H1 (cell line): ENCODE measurements around the gene MCM9. TPM values are rescaled to one million over a fixed set of nuclear protein-coding genes. Genes with fewer than 3 reads are reported as not detected.

ENCODE experiments used
- CTCF ChIA-PET: fragments of 300-600 bp; sonication (Branson Sonifier 250); formaldehyde crosslinking; loops from one replicate; lab custom pipeline; 2021; ENCODE audit not compliant: partially characterized antibody; lab: Charles Lee
- POLR2A ChIA-PET: fragments of 300-600 bp; sonication (Branson Sonifier 250); formaldehyde crosslinking; loops from one replicate; lab custom pipeline; 2021; ENCODE audit warnings: inconsistent platforms; ENCODE audit not compliant: partially characterized antibody; lab: Charles Lee
- DNase-seq, 2 experiments: peaks; one replicate each; pipeline versions ENCODE4 v3.0.0 to v3.0.0-alpha.2; 2010 to 2022; ENCODE audit warnings: low spot score in 2 of 2, low read depth in 1 of 2, mixed read lengths in 1 of 2
- FAIRE-seq: peaks from 2 replicates; lab custom pipeline; 2011; peaks lifted over from hg19 to GRCh38; lab: Jason Lieb, UNC
- H2AFZ ChIP-seq: 2 replicates; pipeline ENCODE4 v1.8.1; 2012; ENCODE audit warnings: low read length, inconsistent platforms
- H2AK5ac ChIP-seq: 2 replicates; pipeline ENCODE4 v1.6.1; 2013; ENCODE audit warnings: low read depth, low read length
- H2BK120ac ChIP-seq: replicated peaks from 2 replicates; pipeline ENCODE3; 2013; ENCODE audit warnings: low read depth, low read length, inconsistent platforms
- H2BK12ac ChIP-seq: 2 replicates; pipeline ENCODE4 v1.6.1; 2013; ENCODE audit warnings: low read depth, low read length
- H2BK15ac ChIP-seq: 2 replicates; pipeline ENCODE4 v1.6.1; 2013; ENCODE audit warnings: low read length
- H2BK20ac ChIP-seq: 2 replicates; pipeline ENCODE4 v1.6.1; 2013; ENCODE audit warnings: low read length
- H2BK5ac ChIP-seq: 2 replicates; pipeline ENCODE4 v1.6.1; 2013; ENCODE audit warnings: low read depth, low read length
- H3K14ac ChIP-seq: 2 replicates; pipeline ENCODE4 v1.6.1; 2013; ENCODE audit warnings: inconsistent platforms; ENCODE audit not compliant: insufficient read length
- H3K18ac ChIP-seq: 2 replicates; pipeline ENCODE4 v1.6.1; 2013; ENCODE audit warnings: low read length; ENCODE audit errors: extremely low read depth
- H3K23ac ChIP-seq: 2 replicates; pipeline ENCODE4 v1.6.1; 2013; ENCODE audit warnings: inconsistent platforms; ENCODE audit not compliant: insufficient read length
- H3K23me2 ChIP-seq: 2 replicates; pipeline ENCODE4 v1.6.1; 2013; ENCODE audit warnings: low read depth, low read length
- H3K27ac ChIP-seq: 2 replicates; pipeline ENCODE4 v1.6.1; 2011; ENCODE audit warnings: low read depth, low read length, inconsistent platforms
- H3K27me3 ChIP-seq, 4 experiments: replicated peaks in 1 of 4; 1 replicate in 1 of 4; 2 replicates in 3 of 4; pipeline versions ENCODE4 v1.6.1 to v1.8.1; 2011 to 2013; ENCODE audit warnings: low read length in 3 of 4, mild to moderate bottlenecking in 3 of 4, inconsistent platforms in 2 of 4, mixed read lengths in 2 of 4, moderate library complexity in 1 of 4; ENCODE audit not compliant: control insufficient read depth in 3 of 4, insufficient read depth in 3 of 4; ENCODE audit errors: extremely low read depth in 1 of 4
- H3K36me3 ChIP-seq, 4 experiments: 2 replicates each; pipeline versions ENCODE4 v1.6.1 to v1.8.1; 2011 to 2013; ENCODE audit warnings: mild to moderate bottlenecking in 4 of 4, low read length in 3 of 4, moderate library complexity in 2 of 4, control low read depth in 1 of 4, inconsistent platforms in 1 of 4; ENCODE audit not compliant: insufficient read depth in 4 of 4, control insufficient read depth in 2 of 4
- H3K4ac ChIP-seq: replicated peaks from 2 replicates; pipeline ENCODE3; 2013; ENCODE audit warnings: low read length, low read depth, mixed read lengths, inconsistent platforms; ENCODE audit not compliant: insufficient read length
- H3K4me1 ChIP-seq, 4 experiments: replicated peaks in 1 of 4; 1 replicate in 1 of 4; 2 replicates in 3 of 4; pipeline versions ENCODE4 v1.6.1 to v1.8.1; 2011 to 2013; ENCODE audit warnings: low read length in 3 of 4, inconsistent platforms in 2 of 4, mixed read lengths in 1 of 4; ENCODE audit not compliant: insufficient read depth in 4 of 4, control insufficient read depth in 3 of 4
- H3K4me2 ChIP-seq, 2 experiments: 2 replicates each; pipeline versions ENCODE4 v1.6.1 to v1.8.1; 2011 to 2013; ENCODE audit warnings: low read depth in 2 of 2, low read length in 2 of 2, control low read depth in 1 of 2, inconsistent platforms in 1 of 2, mild to moderate bottlenecking in 1 of 2; ENCODE audit not compliant: insufficient read depth in 1 of 2
- H3K4me3 ChIP-seq, 4 experiments: fragments of 200-600, 300-600 bp in 1 of 4; sonication (generic), shearing (Covaris generic), sonication (Bioruptor Twin) in 1 of 4; 2 replicates each; pipeline versions ENCODE4 v1.5.1 to v1.8.1; 2011 to 2016; ENCODE audit warnings: low read length in 4 of 4, low read depth in 3 of 4, control low read depth in 2 of 4, inconsistent platforms in 2 of 4, mild to moderate bottlenecking in 2 of 4, mixed read lengths in 1 of 4, moderate library complexity in 1 of 4; ENCODE audit not compliant: insufficient read depth in 2 of 4; ENCODE audit errors: extremely low read depth in 1 of 4
- H3K56ac ChIP-seq: replicated peaks from 2 replicates; pipeline ENCODE3; 2013; ENCODE audit warnings: low read depth, mild to moderate bottlenecking, mixed read lengths, low read length, inconsistent platforms; ENCODE audit not compliant: insufficient read length
- H3K79me1 ChIP-seq: 2 replicates; pipeline ENCODE4 v1.6.1; 2013; ENCODE audit warnings: low read depth, low read length, control low read depth
- H3K79me2 ChIP-seq, 2 experiments: 2 replicates each; pipeline versions ENCODE4 v1.6.1 to v1.8.1; 2012 to 2013; ENCODE audit warnings: low read length in 2 of 2, mild to moderate bottlenecking in 2 of 2, inconsistent platforms in 1 of 2; ENCODE audit not compliant: insufficient read depth in 2 of 2, control insufficient read depth in 1 of 2
- H3K9ac ChIP-seq, 4 experiments: replicated peaks in 1 of 4; 1 replicate in 1 of 4; 2 replicates in 3 of 4; pipeline versions ENCODE4 v1.6.1 to v1.8.1; 2011 to 2013; ENCODE audit warnings: low read depth in 3 of 4, low read length in 3 of 4, control low read depth in 2 of 4, mild to moderate bottlenecking in 2 of 4, moderate library complexity in 2 of 4, inconsistent platforms in 1 of 4; ENCODE audit errors: extremely low read depth in 1 of 4
- H3K9me3 ChIP-seq, 2 experiments: 2 replicates each; pipeline versions ENCODE4 v1.6.1 to v1.8.1; 2012 to 2013; ENCODE audit warnings: mild to moderate bottlenecking in 2 of 2, moderate library complexity in 2 of 2, control low read depth in 1 of 2, inconsistent platforms in 1 of 2, low read depth in 1 of 2, low read length in 1 of 2, mixed read lengths in 1 of 2; ENCODE audit not compliant: insufficient read depth in 2 of 2
- H4K20me1 ChIP-seq, 2 experiments: replicated peaks in 1 of 2; 2 replicates each; pipeline versions ENCODE3 to v1.8.1; 2011 to 2013; ENCODE audit warnings: inconsistent platforms in 2 of 2, low read length in 2 of 2, mild to moderate bottlenecking in 1 of 2; ENCODE audit not compliant: insufficient read depth in 2 of 2, control insufficient read depth in 1 of 2
- H4K5ac ChIP-seq: 2 replicates; pipeline ENCODE4 v1.6.1; 2013; ENCODE audit warnings: low read length, low read depth, mixed read lengths, inconsistent platforms; ENCODE audit not compliant: insufficient read length
- H4K8ac ChIP-seq: 2 replicates; pipeline ENCODE4 v1.8.0; 2013; ENCODE audit warnings: mild to moderate bottlenecking, moderate library complexity, low read length, inconsistent platforms; ENCODE audit not compliant: insufficient read depth; ENCODE audit errors: extremely low read depth
- H4K91ac ChIP-seq: replicated peaks from 2 replicates; pipeline ENCODE3; 2013; ENCODE audit warnings: low read length, mixed read lengths, inconsistent platforms; ENCODE audit not compliant: insufficient read length
- BACH1 ChIP-seq: IDR thresholded peaks from 2 replicates; pipeline ENCODE4 v1.6.1; 2012; ENCODE audit warnings: low read length, improper control_type of control experiment
- CBX5 ChIP-seq: fragments of 300-800, 300-1000 bp; sonication (generic); IDR thresholded peaks from 2 replicates; pipeline ENCODE4 v1.7.1; 2016; ENCODE audit warnings: antibody characterized with exemption, low read length, low read depth
- CHD2 ChIP-seq: IDR thresholded peaks from 2 replicates; pipeline ENCODE4 v1.6.1; 2012; ENCODE audit warnings: low read length, improper control_type of control experiment
- SP2 ChIP-seq: IDR thresholded peaks from 2 replicates; pipeline ENCODE4 v1.6.1; 2012; ENCODE audit warnings: mild to moderate bottlenecking, low read length, inconsistent platforms
- WGBS, 2 experiments: shearing (Covaris generic) in 1 of 2; methylation state at CpG; one replicate each; pipeline versions ENCODE4 v1.1.6 to v1.1.7; 2013 to 2015; ENCODE audit warnings: low lambda C conversion rate in 2 of 2, mixed read lengths in 2 of 2, inconsistent platforms in 1 of 2, low coverage in 1 of 2, missing lambda C conversion rate in 1 of 2; ENCODE audit not compliant: insufficient replicate concordance in 2 of 2, insufficient coverage in 1 of 2, insufficient read length in 1 of 2; ENCODE audit errors: extremely low coverage in 1 of 2, missing lambda C conversion rate in 1 of 2; 5-methylcytosine and 5-hydroxymethylcytosine counted together
- polyA plus RNA-seq, 7 experiments: library from polyadenylated mRNA; depleted of rRNA in 3 of 7; stranded (reverse) in 5 of 7; unstranded in 2 of 7; fragments of >200 nt in 5 of 7; fragments of 200-250 nt in 2 of 7; gene quantifications; 1 replicate in 5 of 7; 2 replicates in 1 of 7; 4 replicates in 1 of 7; pipeline versions ENCODE4 v1.2.1 to v1.2.3, GENCODE V29; 2011 to 2013; ENCODE audit warnings: missing spikeins in 2 of 7, mixed read lengths in 2 of 7
- total RNA-seq: library from RNA; stranded (reverse); fragmentation: NEBNext Ultra II Directional; extraction: Animal tissue kit (Norgen Biotek cat#: 25700); gene quantifications from 2 replicates; pipeline ENCODE4 v1.2.1, GENCODE V29; 2021

The MCM9 gene
- total and polyA plus RNA-seq, 2 of the 8 experiments (the other 6 are each of a cell fraction or from before 2014, with no cell fraction given) = 3.7 to 11.4 TPM

DNA sequence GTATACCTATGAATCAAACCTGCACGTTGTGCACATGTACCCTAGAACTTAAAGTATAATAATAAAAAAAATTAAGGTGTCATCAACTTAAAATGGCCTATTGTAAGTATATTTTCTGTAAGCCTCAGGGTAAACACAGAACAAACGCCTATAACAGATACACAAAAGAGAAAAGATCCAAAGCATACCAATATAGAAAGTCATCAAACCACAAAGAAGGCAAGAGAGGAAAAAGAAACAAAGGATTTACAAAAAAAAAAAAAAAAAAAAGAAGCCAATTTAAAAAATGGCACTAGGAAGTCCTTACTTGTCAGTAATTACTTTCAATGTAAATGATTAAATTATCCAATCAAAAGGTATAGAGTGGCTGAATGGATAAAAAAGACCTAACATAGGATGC lies 65.6 kb downstream of the MCM9 start:
- 93% methylated on average over 2 of the region's 2 CpGs; no CpG with 5 or more reads in 1 of the 2 experiments for WGBS, 2 experiments
- Histone ChIP-seq H4K91ac (no peak overlapping the region), H4K20me1 (no peaks in the 10 kb centered on the region), H3K14ac (no peak overlapping the region), H3K18ac (no peak overlapping the region), H2BK20ac (no peak overlapping the region), H3K36me3 (no peaks in the 10 kb centered on the region), H3K23ac (no peak overlapping the region), H3K56ac (no peak overlapping the region), H3K4me3 (no peak overlapping the region), H4K8ac (no peak overlapping the region), H3K27ac (no peak overlapping the region), H2BK120ac (no peak overlapping the region), H2BK12ac (no peak overlapping the region), H2BK5ac (no peak overlapping the region), H3K79me1 (no peaks in the 10 kb centered on the region), H3K9me3 (no peaks in the 10 kb centered on the region), H3K4me2 (no peak overlapping the region), H2AK5ac (no peak overlapping the region), H3K23me2 (no peaks in the 10 kb centered on the region; the same call in 1 of the 2 replicates), H3K9ac (no peak overlapping the region), H3K27me3 (no peaks in the 10 kb centered on the region), H3K79me2 (peaks cover 0 to 9% of the 10 kb centered on the region in 2 experiments; a peak in 2 of 4 replicates), H2BK15ac (no peak overlapping the region), H3K4ac (no peak overlapping the region), H4K5ac (no peak overlapping the region), H3K4me1 (no peaks in the 10 kb centered on the region), H2AFZ (no peak overlapping the region)
- no peak for FAIRE-seq
- no peak for DNase-seq
- TF ChIP-seq SP2 (no peak), CBX5 (no peak), CHD2 (no peak), BACH1 (no peak)
- CTCF ChIA-PET = no interaction called here
- POLR2A ChIA-PET = no interaction called here
